Measurements from ENCODE around the gene PPM1M.
"Not testable (repeated sequence)": the region's sequence is repeated elsewhere in the genome, so short reads cannot be mapped to it uniquely, and the experiment has no call there.

Gene PPM1M

GRCh38 chr3:52283306-52283705 lies 37.7 kb downstream of the PPM1M start:
- Histone ChIP-seq H3K9me3 (ENCODE audit: control insufficient read depth in 5 of 5, low read length in 5 of 5) (no peaks in the 10 kb centered on the region), H3K36me3 (ENCODE audit: control insufficient read depth in 5 of 5, insufficient read depth in 5 of 5, low read length in 5 of 5) (peaks cover 0 to 5% (median 0%) of the 10 kb centered on the region in 5 donors), H3K27me3 (ENCODE audit: control insufficient read depth in 5 of 5, insufficient read depth in 4 of 5, low read length in 5 of 5) (no peaks in the 10 kb centered on the region), H3K4me1 (ENCODE audit: control insufficient read depth in 5 of 5, insufficient read depth in 5 of 5, low read length in 5 of 5) (peaks cover 5 to 55% (median 37%) of the 10 kb centered on the region in 5 donors), H3K27ac (ENCODE audit: low read depth, low read length) (peak overlapping the region; percentile 45), H3K4me3 (ENCODE audit: low read depth in 1 of 5, low read length in 5 of 5) (no peak overlapping the region), H3K9ac (ENCODE audit: low read length in 5 of 5) (no peak overlapping the region)

GRCh38 chr3:52284051-52284450 lies 38.5 kb downstream of the PPM1M start:
- H3K27ac ChIP-seq (ENCODE audit: low read depth, low read length); H3K9me3 ChIP-seq (ENCODE audit: control insufficient read depth in 5 of 5, low read length in 5 of 5); H3K36me3 ChIP-seq (ENCODE audit: control insufficient read depth in 5 of 5, insufficient read depth in 5 of 5, low read length in 5 of 5); H3K27me3 ChIP-seq (ENCODE audit: control insufficient read depth in 5 of 5, insufficient read depth in 4 of 5, low read length in 5 of 5); H3K4me3 ChIP-seq (ENCODE audit: low read depth in 1 of 5, low read length in 5 of 5); H3K9ac ChIP-seq (ENCODE audit: low read length in 5 of 5): not testable (repeated sequence)
- H3K4me1 ChIP-seq (ENCODE audit: control insufficient read depth in 5 of 5, insufficient read depth in 5 of 5, low read length in 5 of 5) = peaks cover 6 to 59% (median 40%) of the 10 kb centered on the region in 5 donors

- Histone ChIP-seq H3K4me3 (ENCODE audit: low read depth in 1 of 5, low read length in 5 of 5) (peak overlapping the region; percentile 83 to 96 (median 87)), H3K36me3 (ENCODE audit: control insufficient read depth in 5 of 5, insufficient read depth in 5 of 5, low read length in 5 of 5) (peaks cover 0 to 17% (median 14%) of the 10 kb centered on the region in 5 donors), H3K9me3 (ENCODE audit: control insufficient read depth in 5 of 5, low read length in 5 of 5) (no peaks in the 10 kb centered on the region), H3K4me1 (ENCODE audit: control insufficient read depth in 5 of 5, insufficient read depth in 5 of 5, low read length in 5 of 5) (peaks cover 10 to 69% (median 51%) of the 10 kb centered on the region in 5 donors), H3K27me3 (ENCODE audit: control insufficient read depth in 5 of 5, insufficient read depth in 4 of 5, low read length in 5 of 5) (no peaks in the 10 kb centered on the region), H3K27ac (ENCODE audit: low read depth, low read length) (peak overlapping the region; percentile 100), H3K9ac (ENCODE audit: low read length in 5 of 5) (peak overlapping the region; percentile 82 to 99 (median 98))
Measured at GRCh38 chr3:52286777-52287110, 41.2 kb downstream of the PPM1M start.

GRCh38 chr3:52288674-52289073 lies 43.1 kb downstream of the PPM1M start:
- H3K27ac ChIP-seq (ENCODE audit: low read depth, low read length) = peak overlapping the region; percentile 100

GRCh38 chr3:52289338-52289746 lies 43.8 kb downstream of the PPM1M start:
- no peaks in the 10 kb centered on the region for H3K9me3 ChIP-seq (ENCODE audit: control insufficient read depth in 5 of 5, low read length in 5 of 5)
- peaks cover 0 to 40% (median 34%) of the 10 kb centered on the region in 5 donors for H3K36me3 ChIP-seq (ENCODE audit: control insufficient read depth in 5 of 5, insufficient read depth in 5 of 5, low read length in 5 of 5)
- H3K9ac ChIP-seq (ENCODE audit: low read length in 5 of 5) = peak overlapping the region in 1 of 5 donors; percentile 42
- no peaks in the 10 kb centered on the region for H3K27me3 ChIP-seq (ENCODE audit: control insufficient read depth in 5 of 5, insufficient read depth in 4 of 5, low read length in 5 of 5)
- peak overlapping the region; percentile 100 for H3K27ac ChIP-seq (ENCODE audit: low read depth, low read length)
- H3K4me1 ChIP-seq (ENCODE audit: control insufficient read depth in 5 of 5, insufficient read depth in 5 of 5, low read length in 5 of 5) = peaks cover 9 to 55% (median 46%) of the 10 kb centered on the region in 5 donors
- peak overlapping the region in 1 of 5 donors; percentile 85 for H3K4me3 ChIP-seq (ENCODE audit: low read depth in 1 of 5, low read length in 5 of 5)

More at GRCh38 chr3:52288674-52289073, 43.1 kb downstream of the PPM1M start:
- peaks cover 9 to 55% (median 46%) of the 10 kb centered on the region in 5 donors for H3K4me1 ChIP-seq (ENCODE audit: control insufficient read depth in 5 of 5, insufficient read depth in 5 of 5, low read length in 5 of 5)
- H3K4me3 ChIP-seq (ENCODE audit: low read depth in 1 of 5, low read length in 5 of 5) = peak overlapping the region in 4 of 5 donors; percentile 85 to 96 (median 90)
- peaks cover 0 to 36% (median 32%) of the 10 kb centered on the region in 5 donors for H3K36me3 ChIP-seq (ENCODE audit: control insufficient read depth in 5 of 5, insufficient read depth in 5 of 5, low read length in 5 of 5)
- H3K9ac ChIP-seq (ENCODE audit: low read length in 5 of 5) = peak overlapping the region in 1 of 5 donors; percentile 93
- no peaks in the 10 kb centered on the region for H3K27me3 ChIP-seq (ENCODE audit: control insufficient read depth in 5 of 5, insufficient read depth in 4 of 5, low read length in 5 of 5)
- H3K9me3 ChIP-seq (ENCODE audit: control insufficient read depth in 5 of 5, low read length in 5 of 5) = no peaks in the 10 kb centered on the region

GRCh38 chr3:52289747-52290595 lies 44.4 kb downstream of the PPM1M start:
- peak overlapping the region in 1 of 5 donors; percentile 38 for H3K9ac ChIP-seq (ENCODE audit: low read length in 5 of 5)
- peaks cover 9 to 55% (median 46%) of the 10 kb centered on the region in 5 donors for H3K4me1 ChIP-seq (ENCODE audit: control insufficient read depth in 5 of 5, insufficient read depth in 5 of 5, low read length in 5 of 5)
- no peaks in the 10 kb centered on the region for H3K9me3 ChIP-seq (ENCODE audit: control insufficient read depth in 5 of 5, low read length in 5 of 5)
- H3K27ac ChIP-seq (ENCODE audit: low read depth, low read length) = peak overlapping the region; percentile 100
- no peaks in the 10 kb centered on the region for H3K27me3 ChIP-seq (ENCODE audit: control insufficient read depth in 5 of 5, insufficient read depth in 4 of 5, low read length in 5 of 5)
- peak overlapping the region in 1 of 5 donors; percentile 35 for H3K4me3 ChIP-seq (ENCODE audit: low read depth in 1 of 5, low read length in 5 of 5)
- H3K36me3 ChIP-seq (ENCODE audit: control insufficient read depth in 5 of 5, insufficient read depth in 5 of 5, low read length in 5 of 5) = peaks cover 0 to 40% (median 34%) of the 10 kb centered on the region in 5 donors

- peak overlapping the region in 2 of 5 donors; percentile 39 to 41 for H3K4me3 ChIP-seq (ENCODE audit: low read depth in 1 of 5, low read length in 5 of 5)
- H3K27ac ChIP-seq (ENCODE audit: low read depth, low read length) = no peak overlapping the region
- H3K9ac ChIP-seq (ENCODE audit: low read length in 5 of 5) = peak overlapping the region in 1 of 5 donors; percentile 10
- H3K9me3 ChIP-seq (ENCODE audit: control insufficient read depth in 5 of 5, low read length in 5 of 5) = no peaks in the 10 kb centered on the region
- H3K36me3 ChIP-seq (ENCODE audit: control insufficient read depth in 5 of 5, insufficient read depth in 5 of 5, low read length in 5 of 5) = peaks cover 0 to 43% (median 34%) of the 10 kb centered on the region in 5 donors
- H3K4me1 ChIP-seq (ENCODE audit: control insufficient read depth in 5 of 5, insufficient read depth in 5 of 5, low read length in 5 of 5) = peaks cover 9 to 55% (median 46%) of the 10 kb centered on the region in 5 donors
- H3K27me3 ChIP-seq (ENCODE audit: control insufficient read depth in 5 of 5, insufficient read depth in 4 of 5, low read length in 5 of 5) = no peaks in the 10 kb centered on the region
Measured at GRCh38 chr3:52290596-52291507, 45.3 kb downstream of the PPM1M start.

GRCh38 chr3:52291508-52292181 lies 46.1 kb downstream of the PPM1M start:
- H3K4me1 ChIP-seq (ENCODE audit: control insufficient read depth in 5 of 5, insufficient read depth in 5 of 5, low read length in 5 of 5) = peaks cover 9 to 52% (median 42%) of the 10 kb centered on the region in 5 donors
- no peaks in the 10 kb centered on the region for H3K9me3 ChIP-seq (ENCODE audit: control insufficient read depth in 5 of 5, low read length in 5 of 5)
- H3K27ac ChIP-seq (ENCODE audit: low read depth, low read length) = no peak overlapping the region
- H3K4me3 ChIP-seq (ENCODE audit: low read depth in 1 of 5, low read length in 5 of 5) = peak overlapping the region in 2 of 5 donors; percentile 39 to 41
- no peaks in the 10 kb centered on the region for H3K27me3 ChIP-seq (ENCODE audit: control insufficient read depth in 5 of 5, insufficient read depth in 4 of 5, low read length in 5 of 5)
- peak overlapping the region in 1 of 5 donors; percentile 10 for H3K9ac ChIP-seq (ENCODE audit: low read length in 5 of 5)
- peaks cover 0 to 47% (median 34%) of the 10 kb centered on the region in 5 donors for H3K36me3 ChIP-seq (ENCODE audit: control insufficient read depth in 5 of 5, insufficient read depth in 5 of 5, low read length in 5 of 5)

- Histone ChIP-seq H3K27me3 (ENCODE audit: control insufficient read depth in 5 of 5, insufficient read depth in 4 of 5, low read length in 5 of 5) (no peaks in the 10 kb centered on the region), H3K9me3 (ENCODE audit: control insufficient read depth in 5 of 5, low read length in 5 of 5) (no peaks in the 10 kb centered on the region), H3K4me3 (ENCODE audit: low read depth in 1 of 5, low read length in 5 of 5) (no peak overlapping the region), H3K9ac (ENCODE audit: low read length in 5 of 5) (no peak overlapping the region), H3K27ac (ENCODE audit: low read depth, low read length) (no peak overlapping the region), H3K4me1 (ENCODE audit: control insufficient read depth in 5 of 5, insufficient read depth in 5 of 5, low read length in 5 of 5) (peaks cover 7 to 45% (median 34%) of the 10 kb centered on the region in 5 donors), H3K36me3 (ENCODE audit: control insufficient read depth in 5 of 5, insufficient read depth in 5 of 5, low read length in 5 of 5) (peaks cover 0 to 48% (median 34%) of the 10 kb centered on the region in 5 donors)
Measured at GRCh38 chr3:52292247-52293065, 46.9 kb downstream of the PPM1M start.
